GM10266 (cell line): ENCODE data around the gene ACADVL.

ENCODE experiments used
- DNase-seq: peaks from one replicate; pipeline ENCODE4 v3.0.0; 2012; ENCODE audit errors: extremely low spot score
- TF ChIP-seq, protein P1 (sequence below): IDR thresholded peaks from 2 replicates; pipeline ENCODE4 v1.5.1; 2012; ENCODE audit warnings: mild to moderate bottlenecking, low read depth; ENCODE audit not compliant: control insufficient read depth, insufficient read depth; ENCODE audit errors: missing control alignments

ACADVL gene

GRCh38 chr17:7184091-7184488 is 35.6 kb upstream of the ACADVL start:
- DNase-seq, result no peak
- TF ChIP-seq, protein P1, sequence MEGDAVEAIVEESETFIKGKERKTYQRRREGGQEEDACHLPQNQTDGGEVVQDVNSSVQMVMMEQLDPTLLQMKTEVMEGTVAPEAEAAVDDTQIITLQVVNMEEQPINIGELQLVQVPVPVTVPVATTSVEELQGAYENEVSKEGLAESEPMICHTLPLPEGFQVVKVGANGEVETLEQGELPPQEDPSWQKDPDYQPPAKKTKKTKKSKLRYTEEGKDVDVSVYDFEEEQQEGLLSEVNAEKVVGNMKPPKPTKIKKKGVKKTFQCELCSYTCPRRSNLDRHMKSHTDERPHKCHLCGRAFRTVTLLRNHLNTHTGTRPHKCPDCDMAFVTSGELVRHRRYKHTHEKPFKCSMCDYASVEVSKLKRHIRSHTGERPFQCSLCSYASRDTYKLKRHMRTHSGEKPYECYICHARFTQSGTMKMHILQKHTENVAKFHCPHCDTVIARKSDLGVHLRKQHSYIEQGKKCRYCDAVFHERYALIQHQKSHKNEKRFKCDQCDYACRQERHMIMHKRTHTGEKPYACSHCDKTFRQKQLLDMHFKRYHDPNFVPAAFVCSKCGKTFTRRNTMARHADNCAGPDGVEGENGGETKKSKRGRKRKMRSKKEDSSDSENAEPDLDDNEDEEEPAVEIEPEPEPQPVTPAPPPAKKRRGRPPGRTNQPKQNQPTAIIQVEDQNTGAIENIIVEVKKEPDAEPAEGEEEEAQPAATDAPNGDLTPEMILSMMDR, result no peak

DNA sequence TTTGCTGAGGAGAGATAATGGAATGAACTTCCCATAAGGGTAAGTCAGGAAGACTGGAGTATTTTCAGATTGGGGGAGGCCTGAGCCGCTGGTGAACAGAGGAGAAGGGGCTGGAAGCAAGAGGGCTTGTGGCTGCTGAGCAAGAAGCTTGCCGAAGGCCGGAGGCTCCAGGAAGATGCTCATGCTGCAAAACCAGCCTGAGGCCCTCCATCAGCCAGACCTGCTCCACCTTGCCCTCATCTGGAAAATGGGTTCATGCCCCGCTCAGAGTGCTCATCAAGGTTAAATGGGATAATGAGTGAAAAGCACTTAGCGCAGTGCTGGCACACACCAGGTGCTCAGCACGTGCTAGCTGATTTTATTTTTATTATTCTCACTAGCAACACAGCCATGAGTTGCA is 35.1 kb upstream of the ACADVL start:
- TF ChIP-seq, protein P1, result no peak
- no peak for DNase-seq

DNA sequence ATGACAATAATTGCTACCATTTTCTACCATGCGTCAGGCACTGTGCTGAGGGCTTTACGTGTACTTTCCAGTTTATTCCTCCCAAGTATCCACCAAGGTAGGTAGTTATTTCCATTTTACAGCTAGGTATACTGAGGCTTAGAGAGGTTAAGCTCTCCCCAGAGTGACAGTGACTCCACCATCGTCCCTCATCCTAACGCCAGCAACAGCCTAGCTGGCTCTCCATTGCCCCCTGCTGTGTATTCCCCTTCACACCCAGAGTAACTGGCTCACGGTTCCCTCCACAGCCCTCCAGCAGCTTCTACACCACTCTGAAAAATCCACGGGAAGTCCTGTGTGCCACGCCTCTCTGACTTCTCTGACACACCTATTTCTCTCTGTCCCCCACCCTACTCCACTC is 33.5 kb upstream of the ACADVL start:
- TF ChIP-seq, protein P1, result no peak
- DNase-seq, result no peak

DNA sequence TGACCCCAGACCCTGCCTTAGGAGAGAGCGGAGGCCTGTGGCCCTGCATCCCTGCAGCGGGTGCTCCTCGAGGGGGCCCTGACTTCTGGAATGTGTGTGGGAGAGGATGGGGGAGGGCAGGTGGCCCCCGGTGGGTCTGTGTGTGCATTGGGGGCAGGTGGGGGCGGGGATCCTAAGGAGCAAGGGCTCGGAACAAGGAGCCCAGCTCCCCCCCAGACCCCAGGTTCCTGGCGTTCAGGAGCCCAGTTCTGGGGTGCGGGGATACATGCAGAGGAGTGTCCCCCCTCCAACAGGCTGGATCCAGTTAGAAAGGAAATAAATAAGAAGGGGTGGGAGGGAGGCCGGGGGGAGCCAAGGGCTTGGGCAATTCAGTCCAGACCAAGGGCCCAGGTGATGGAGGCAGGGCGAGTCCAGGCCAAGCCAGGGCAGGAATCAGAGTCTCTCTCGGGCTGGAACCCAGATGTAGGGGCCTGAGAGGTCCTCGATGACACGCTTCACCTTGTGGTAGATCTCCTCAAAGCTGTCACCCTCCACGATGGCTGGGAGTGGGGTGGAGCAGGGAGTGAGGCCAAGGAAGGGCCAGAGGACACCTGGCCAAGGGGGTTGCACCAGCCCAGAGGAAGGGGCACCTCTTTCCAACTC is 29.3 kb upstream of the ACADVL start:
- TF ChIP-seq, protein P1, result no peak
- no peak for DNase-seq

GRCh38 chr17:7191069-7191468 is 28.7 kb upstream of the ACADVL start:
- TF ChIP-seq, protein P1, result no peak
- DNase-seq, result no peak

DNA sequence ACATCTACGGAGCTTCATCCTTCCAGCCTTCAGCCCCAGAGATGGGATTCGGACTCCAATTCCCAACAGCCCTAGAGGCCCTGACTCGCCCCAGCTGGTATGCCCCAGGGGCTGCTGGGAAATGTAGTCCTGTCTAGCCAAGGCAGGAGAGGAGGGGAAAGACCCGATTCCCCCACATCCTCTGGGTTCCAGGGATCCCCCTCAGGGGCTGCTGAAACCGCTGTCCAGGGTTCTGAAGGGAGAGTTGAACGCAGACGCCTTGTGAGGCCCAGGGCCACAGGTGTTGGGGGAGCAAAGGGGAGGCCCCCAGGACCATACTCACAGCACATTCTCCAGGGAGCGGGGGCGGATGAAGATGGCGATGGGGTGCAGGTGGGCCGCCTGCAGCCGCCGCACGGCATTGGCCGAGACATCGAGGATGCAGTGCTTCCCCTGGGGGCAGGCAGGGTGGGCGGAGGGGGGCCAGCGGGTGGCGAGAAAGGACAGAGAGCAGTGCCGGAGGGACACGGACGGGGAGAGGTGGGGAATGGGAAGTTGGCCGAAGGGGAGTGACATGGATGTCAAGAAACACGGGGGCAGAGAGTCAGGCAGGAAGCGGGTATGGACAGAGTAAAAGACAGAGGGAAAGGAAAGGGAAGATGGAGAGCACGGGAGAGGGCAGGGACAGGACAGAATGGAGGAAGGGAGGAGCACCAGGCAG is 28.0 kb upstream of the ACADVL start:
- TF ChIP-seq, protein P1, result no peak
- DNase-seq, result no peak

DNA sequence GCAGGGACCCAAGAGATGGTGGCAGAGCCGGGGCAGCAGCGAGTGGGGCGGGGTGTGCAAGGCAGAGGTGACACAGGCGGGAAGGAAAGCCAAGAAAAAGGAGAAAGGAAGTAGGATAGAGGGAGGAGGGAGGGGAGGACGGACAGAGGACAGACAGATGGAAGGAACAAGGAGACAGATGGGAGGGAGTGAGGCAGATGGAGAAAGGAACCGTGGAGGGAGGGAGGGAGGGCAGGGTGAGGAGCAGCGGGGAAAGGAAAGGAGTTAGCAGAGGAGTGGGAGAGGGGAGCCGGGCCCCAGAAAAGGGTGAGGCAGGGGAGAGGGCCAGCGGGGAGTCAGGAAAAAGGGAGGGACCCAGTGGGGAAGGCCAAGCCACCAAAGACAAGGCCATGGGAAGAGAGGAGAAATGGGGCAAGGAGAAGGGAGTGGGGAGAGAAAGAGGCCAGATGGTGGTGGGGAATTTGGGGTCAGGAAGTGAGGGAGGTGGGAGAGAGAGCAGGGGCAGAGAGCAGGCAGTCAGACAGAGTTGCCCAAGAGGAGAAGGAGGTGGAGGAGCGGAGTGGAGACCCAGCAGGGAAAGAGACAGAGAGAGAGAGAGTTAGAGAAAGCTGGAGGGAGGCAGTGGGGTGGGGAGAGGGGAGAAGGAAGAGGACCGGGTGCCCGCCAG is 27.3 kb upstream of the ACADVL start:
- TF ChIP-seq, protein P1, result no peak
- DNase-seq, result no peak
